ENCODE results near the gene TPK1. TPM values are rescaled to one million over a fixed set of nuclear protein-coding genes. Genes with fewer than 3 reads are reported as not detected.

The TPK1 gene
- total RNA-seq, 1 donor from 2014 or later: 2.2 TPM

DNA sequence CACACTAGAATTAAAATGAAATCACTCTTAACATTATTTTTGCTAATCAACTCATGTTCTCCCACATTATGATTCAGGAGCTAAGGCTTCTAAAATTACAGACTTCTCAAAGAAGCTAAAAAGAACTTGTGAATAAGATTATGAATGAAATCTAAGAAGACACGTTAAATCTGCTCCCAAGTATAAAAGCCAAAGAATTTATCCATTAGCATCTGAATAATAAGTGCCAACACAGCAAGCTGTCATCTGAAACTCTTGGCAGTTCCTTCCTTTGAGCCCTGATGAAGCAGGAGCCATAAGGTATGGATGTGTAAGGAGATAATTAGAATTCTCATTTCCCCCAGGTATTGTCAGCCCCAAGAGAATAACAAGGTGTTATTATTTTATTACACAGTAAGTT lies 50.3 kb downstream of the TPK1 start:
- Mint-ChIP-seq H3K4me3 (ENCODE audit: unreplicated experiment) (no peak overlapping the region), H3K36me3 (ENCODE audit: low read depth, unreplicated experiment) (no peaks in the 10 kb centered on the region), H3K4me1 (ENCODE audit: low read depth, unreplicated experiment) (no peaks in the 10 kb centered on the region), H3K27ac (ENCODE audit: unreplicated experiment) (no peak overlapping the region), H3K9me3 (ENCODE audit: unreplicated experiment) (no peaks in the 10 kb centered on the region), H3K27me3 (ENCODE audit: low read depth, unreplicated experiment) (no peaks in the 10 kb centered on the region)
- no peak overlapping the region for H3K4me2 ChIP-seq (ENCODE audit: low read length)
- no peaks in the 10 kb centered on the region for H3K27me3 ChIP-seq (ENCODE audit: insufficient read depth, low read length)
- TF ChIP-seq, protein P1, sequence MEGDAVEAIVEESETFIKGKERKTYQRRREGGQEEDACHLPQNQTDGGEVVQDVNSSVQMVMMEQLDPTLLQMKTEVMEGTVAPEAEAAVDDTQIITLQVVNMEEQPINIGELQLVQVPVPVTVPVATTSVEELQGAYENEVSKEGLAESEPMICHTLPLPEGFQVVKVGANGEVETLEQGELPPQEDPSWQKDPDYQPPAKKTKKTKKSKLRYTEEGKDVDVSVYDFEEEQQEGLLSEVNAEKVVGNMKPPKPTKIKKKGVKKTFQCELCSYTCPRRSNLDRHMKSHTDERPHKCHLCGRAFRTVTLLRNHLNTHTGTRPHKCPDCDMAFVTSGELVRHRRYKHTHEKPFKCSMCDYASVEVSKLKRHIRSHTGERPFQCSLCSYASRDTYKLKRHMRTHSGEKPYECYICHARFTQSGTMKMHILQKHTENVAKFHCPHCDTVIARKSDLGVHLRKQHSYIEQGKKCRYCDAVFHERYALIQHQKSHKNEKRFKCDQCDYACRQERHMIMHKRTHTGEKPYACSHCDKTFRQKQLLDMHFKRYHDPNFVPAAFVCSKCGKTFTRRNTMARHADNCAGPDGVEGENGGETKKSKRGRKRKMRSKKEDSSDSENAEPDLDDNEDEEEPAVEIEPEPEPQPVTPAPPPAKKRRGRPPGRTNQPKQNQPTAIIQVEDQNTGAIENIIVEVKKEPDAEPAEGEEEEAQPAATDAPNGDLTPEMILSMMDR (IDR thresholded peaks at IDR 0.05; ENCODE audit: insufficient read depth, low read depth, low read length): no peak
- no peak for TF ChIP-seq EZH2 (IDR thresholded peaks at IDR 0.05; ENCODE audit: insufficient read depth, low read length)
- no peaks in the 10 kb centered on the region for H3K9me3 ChIP-seq (ENCODE audit: insufficient read depth, low read depth, low read length)
- no peak overlapping the region for H2AFZ ChIP-seq (ENCODE audit: low read depth, low read length)
- no peaks in the 10 kb centered on the region for H3K4me1 ChIP-seq (ENCODE audit: insufficient read depth, low read length)
- DNase-seq (ENCODE audit: low read depth) (no peak), FAIRE-seq (no peak)
- H3K9ac ChIP-seq (ENCODE audit: low read length): no peak overlapping the region
- no peaks in the 10 kb centered on the region for H3K79me2 ChIP-seq (ENCODE audit: insufficient read depth, low read length)
- H3K36me3 ChIP-seq (ENCODE audit: insufficient read depth, low read length): no peaks in the 10 kb centered on the region
- H3K4me3 ChIP-seq (ENCODE audit: insufficient read depth, low read depth, low read length): no peak overlapping the region
- no peak overlapping the region for H3K27ac ChIP-seq (ENCODE audit: low read depth, low read length)
- H4K20me1 ChIP-seq (ENCODE audit: insufficient read depth, low read length): no peaks in the 10 kb centered on the region

GRCh38 chr7:144784943-144785342 lies 50.9 kb downstream of the TPK1 start:
- no peak for FAIRE-seq

DNA sequence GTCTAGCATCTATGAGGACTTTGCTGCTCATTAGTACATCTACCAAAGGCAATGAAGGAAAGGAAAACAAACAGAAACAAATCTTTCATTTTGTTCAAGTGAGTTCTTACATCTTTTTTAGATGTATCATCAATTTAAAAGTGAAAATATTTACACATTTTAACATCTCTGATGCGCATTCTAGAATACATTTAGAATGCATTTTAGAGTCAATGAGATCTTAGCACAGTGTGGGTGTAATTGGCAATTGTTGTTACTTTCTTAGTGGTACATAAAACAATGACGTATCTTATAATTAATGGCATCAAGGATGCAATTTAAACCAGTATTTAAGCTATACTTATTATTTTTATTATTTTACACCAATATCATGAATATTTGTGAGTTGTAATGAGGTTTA lies 51.4 kb downstream of the TPK1 start:
- FAIRE-seq: no peak
- H3K36me3 ChIP-seq (ENCODE audit: insufficient read depth, low read length): no peaks in the 10 kb centered on the region
- H3K4me3 Mint-ChIP-seq (ENCODE audit: unreplicated experiment): no peak overlapping the region
- no peaks in the 10 kb centered on the region for H3K9me3 ChIP-seq (ENCODE audit: insufficient read depth, low read depth, low read length)
- H3K27ac ChIP-seq (ENCODE audit: low read depth, low read length): no peak overlapping the region
- no peaks in the 10 kb centered on the region for H3K27me3 ChIP-seq (ENCODE audit: insufficient read depth, low read length)
- no peaks in the 10 kb centered on the region for H3K36me3 Mint-ChIP-seq (ENCODE audit: low read depth, unreplicated experiment)
- no peak overlapping the region for H3K9ac ChIP-seq (ENCODE audit: low read length)
- no peak overlapping the region for H3K4me3 ChIP-seq (ENCODE audit: insufficient read depth, low read depth, low read length)
- DNase-seq (ENCODE audit: low read depth): no peak
- H2AFZ ChIP-seq (ENCODE audit: low read depth, low read length): no peak overlapping the region
- no peak overlapping the region for H3K4me2 ChIP-seq (ENCODE audit: low read length)
- H3K4me1 ChIP-seq (ENCODE audit: insufficient read depth, low read length): no peaks in the 10 kb centered on the region
- H3K79me2 ChIP-seq (ENCODE audit: insufficient read depth, low read length): no peaks in the 10 kb centered on the region
- no peaks in the 10 kb centered on the region for H3K9me3 Mint-ChIP-seq (ENCODE audit: unreplicated experiment)
- H3K27me3 Mint-ChIP-seq (ENCODE audit: low read depth, unreplicated experiment): no peaks in the 10 kb centered on the region
- H3K4me1 Mint-ChIP-seq (ENCODE audit: low read depth, unreplicated experiment): no peaks in the 10 kb centered on the region
- H3K27ac Mint-ChIP-seq (ENCODE audit: unreplicated experiment): no peak overlapping the region
- no peaks in the 10 kb centered on the region for H4K20me1 ChIP-seq (ENCODE audit: insufficient read depth, low read length)
- no peak for TF ChIP-seq EZH2 (IDR thresholded peaks at IDR 0.05; ENCODE audit: insufficient read depth, low read length)
- TF ChIP-seq, protein P1 (IDR thresholded peaks at IDR 0.05; ENCODE audit: insufficient read depth, low read depth, low read length): no peak

More at GRCh38 chr7:144784943-144785342, 50.9 kb downstream of the TPK1 start:
- no peak overlapping the region for H3K9ac ChIP-seq (ENCODE audit: low read length)
- Mint-ChIP-seq H3K36me3 (ENCODE audit: low read depth, unreplicated experiment) (no peaks in the 10 kb centered on the region), H3K27me3 (ENCODE audit: low read depth, unreplicated experiment) (no peaks in the 10 kb centered on the region), H3K27ac (ENCODE audit: unreplicated experiment) (no peak overlapping the region), H3K9me3 (ENCODE audit: unreplicated experiment) (no peaks in the 10 kb centered on the region), H3K4me1 (ENCODE audit: low read depth, unreplicated experiment) (no peaks in the 10 kb centered on the region), H3K4me3 (ENCODE audit: unreplicated experiment) (no peak overlapping the region)
- no peaks in the 10 kb centered on the region for H3K4me1 ChIP-seq (ENCODE audit: insufficient read depth, low read length)
- DNase-seq (ENCODE audit: low read depth): no peak
- H3K27me3 ChIP-seq (ENCODE audit: insufficient read depth, low read length): no peaks in the 10 kb centered on the region
- no peaks in the 10 kb centered on the region for H3K36me3 ChIP-seq (ENCODE audit: insufficient read depth, low read length)
- no peak overlapping the region for H3K27ac ChIP-seq (ENCODE audit: low read depth, low read length)
- H3K9me3 ChIP-seq (ENCODE audit: insufficient read depth, low read depth, low read length): no peaks in the 10 kb centered on the region
- H2AFZ ChIP-seq (ENCODE audit: low read depth, low read length): no peak overlapping the region
- no peaks in the 10 kb centered on the region for H3K79me2 ChIP-seq (ENCODE audit: insufficient read depth, low read length)
- H3K4me3 ChIP-seq (ENCODE audit: insufficient read depth, low read depth, low read length): no peak overlapping the region
- H4K20me1 ChIP-seq (ENCODE audit: insufficient read depth, low read length): no peaks in the 10 kb centered on the region
- no peak overlapping the region for H3K4me2 ChIP-seq (ENCODE audit: low read length)
- TF ChIP-seq, protein P1 (IDR thresholded peaks at IDR 0.05; ENCODE audit: insufficient read depth, low read depth, low read length): no peak

Measured in astrocyte (in vitro differentiated cells and primary cell).